Globus pallidus (tissue), 1 donor: ENCODE results near the gene ZBTB16.

Source experiments
- DNase-seq: peaks from one replicate; pipeline ENCODE4 v3.0.0-alpha.2; 2015; ENCODE audit warnings: low spot score

Gene ZBTB16

GRCh38 chr11:114261791-114262190 is 202.3 kb downstream of the ZBTB16 start:
- no peak for DNase-seq

- peak; percentile 50 for DNase-seq
Measured at GRCh38 chr11:114262681-114263512, 203.4 kb downstream of the ZBTB16 start.

- DNase-seq: no peak
Measured at GRCh38 chr11:114263513-114264170, 204.1 kb downstream of the ZBTB16 start.

GRCh38 chr11:114264381-114264780 is 204.9 kb downstream of the ZBTB16 start:
- no peak for DNase-seq

GRCh38 chr11:114265122-114265878 is 205.8 kb downstream of the ZBTB16 start:
- DNase-seq: no peak

- no peak for DNase-seq
Measured at GRCh38 chr11:114269498-114269897, 210.0 kb downstream of the ZBTB16 start.

- no peak for DNase-seq
Measured at GRCh38 chr11:114270531-114271270, 211.2 kb downstream of the ZBTB16 start.

GRCh38 chr11:114271316-114271715 is 211.8 kb downstream of the ZBTB16 start:
- DNase-seq: no peak

- DNase-seq: no peak
Measured at GRCh38 chr11:114272311-114272710, 212.8 kb downstream of the ZBTB16 start.

- no peak for DNase-seq
Measured at GRCh38 chr11:114273071-114273470, 213.6 kb downstream of the ZBTB16 start.

- no peak for DNase-seq
Measured at GRCh38 chr11:114273890-114274635, 214.6 kb downstream of the ZBTB16 start.

GRCh38 chr11:114274637-114275036 is 215.1 kb downstream of the ZBTB16 start:
- no peak for DNase-seq

GRCh38 chr11:114275280-114275679 is 215.8 kb downstream of the ZBTB16 start:
- peak; percentile 51 for DNase-seq

GRCh38 chr11:114276077-114276476 is 216.6 kb downstream of the ZBTB16 start:
- no peak for DNase-seq

- no peak for DNase-seq
Measured at GRCh38 chr11:114277637-114278341, 218.3 kb downstream of the ZBTB16 start.

- DNase-seq: no peak
Measured at GRCh38 chr11:114278342-114279065, 219.0 kb downstream of the ZBTB16 start.

GRCh38 chr11:114279792-114280546 is 220.5 kb downstream of the ZBTB16 start:
- no peak for DNase-seq

GRCh38 chr11:114280696-114281095 is 221.2 kb downstream of the ZBTB16 start:
- no peak for DNase-seq

- no peak for DNase-seq
Measured at GRCh38 chr11:114281388-114281956, 222.0 kb downstream of the ZBTB16 start.
